ENCODE results near the gene MAMDC2.

MAMDC2 gene

DNA sequence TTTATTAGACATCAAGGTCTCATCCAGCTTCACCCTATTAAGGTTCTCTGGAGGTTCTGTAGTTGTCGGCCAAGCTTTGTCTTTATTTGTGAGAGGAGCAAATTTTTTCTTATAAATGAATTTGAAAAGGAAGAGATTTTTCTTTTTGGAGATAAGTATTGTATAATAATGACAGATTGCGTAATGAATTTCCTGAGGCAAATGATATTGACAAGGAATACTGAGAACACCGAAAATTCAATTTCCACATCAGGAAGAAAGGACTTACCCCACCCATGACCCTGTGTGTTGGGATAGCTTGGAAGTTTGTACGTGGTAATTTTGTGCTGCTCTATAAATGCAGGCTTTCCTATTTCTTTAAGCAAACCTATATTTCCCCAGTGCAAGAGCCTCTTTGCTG lies 53.5 kb downstream of the MAMDC2 start:
- no peak for DNase-seq (ENCODE audit: low read depth)
- H3K4me3 ChIP-seq (ENCODE audit: low read depth, low read length): no peak overlapping the region
- no peak for TF ChIP-seq MAX (IDR thresholded peaks at IDR 0.05; ENCODE audit: low read depth, low read length)
- TF ChIP-seq MYC (IDR thresholded peaks at IDR 0.05; ENCODE audit: low read depth, low read length): no peak
- TF ChIP-seq POLR2A (IDR thresholded peaks at IDR 0.05; ENCODE audit: extremely low read depth, insufficient read length): no peak
- TF ChIP-seq CTCF (IDR thresholded peaks at IDR 0.05; ENCODE audit: low read depth, low read length): no peak

DNA sequence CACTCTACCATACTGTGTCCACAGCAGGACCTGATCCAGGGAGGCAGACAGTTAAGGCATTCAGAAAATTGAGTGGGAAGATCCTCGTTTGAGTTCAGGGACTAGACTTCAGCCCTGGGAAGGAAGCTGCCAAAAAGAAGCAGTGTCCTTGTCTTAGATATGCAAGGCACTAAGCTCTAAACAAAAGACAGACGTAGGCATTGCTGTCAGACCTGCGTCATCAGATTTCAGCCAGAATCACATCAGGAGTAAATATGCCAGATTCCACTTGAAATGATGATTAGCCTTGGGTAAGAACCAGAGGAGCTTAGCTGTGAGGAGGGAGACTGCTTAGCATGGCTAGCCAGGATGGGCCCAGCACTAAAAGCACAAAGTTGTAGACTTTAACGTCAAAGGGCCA lies 56.7 kb downstream of the MAMDC2 start:
- DNase-seq (ENCODE audit: low read depth): no peak
- TF ChIP-seq MYC (IDR thresholded peaks at IDR 0.05; ENCODE audit: low read depth, low read length) (no peak), MAX (IDR thresholded peaks at IDR 0.05; ENCODE audit: low read depth, low read length) (no peak), CTCF (IDR thresholded peaks at IDR 0.05; ENCODE audit: low read depth, low read length) (no peak)
- H3K4me3 ChIP-seq (ENCODE audit: low read depth, low read length): no peak overlapping the region

- TF ChIP-seq MAX (IDR thresholded peaks at IDR 0.05; ENCODE audit: low read depth, low read length): no peak
- no peak for TF ChIP-seq MYC (IDR thresholded peaks at IDR 0.05; ENCODE audit: low read depth, low read length)
- no peak for TF ChIP-seq POLR2A (IDR thresholded peaks at IDR 0.05; ENCODE audit: extremely low read depth, insufficient read length)
- no peak for TF ChIP-seq CTCF (IDR thresholded peaks at IDR 0.05; ENCODE audit: low read depth, low read length)
- H3K4me3 ChIP-seq (ENCODE audit: low read depth, low read length): no peak overlapping the region
- no peak for DNase-seq (ENCODE audit: low read depth)
These were observed 57.6 kb downstream of the MAMDC2 start for GRCh38 chr9:70101265-70101664.

DNA sequence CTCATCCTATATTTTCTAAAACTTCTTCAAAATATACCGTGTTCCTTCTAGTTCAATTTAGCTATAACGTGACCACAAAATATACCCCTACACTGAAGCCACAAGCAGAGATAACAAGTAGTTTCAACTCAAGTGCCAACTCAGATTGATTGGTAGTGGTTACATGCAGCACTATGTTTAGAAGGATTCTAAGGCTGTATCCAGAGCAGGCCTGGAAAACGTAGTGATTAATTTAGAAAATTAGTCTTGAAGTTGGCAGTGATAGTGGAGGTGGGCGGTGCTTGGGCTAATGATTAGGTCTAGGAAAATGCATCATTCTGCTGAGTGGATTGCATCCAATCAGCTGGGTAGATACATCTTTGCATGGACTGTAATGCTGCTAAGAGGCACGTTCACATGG lies 61.5 kb downstream of the MAMDC2 start:
- no peak for DNase-seq (ENCODE audit: low read depth)
- no peak overlapping the region for H3K4me3 ChIP-seq (ENCODE audit: low read depth, low read length)
- no peak for TF ChIP-seq MAX (IDR thresholded peaks at IDR 0.05; ENCODE audit: low read depth, low read length)
- no peak for TF ChIP-seq CTCF (IDR thresholded peaks at IDR 0.05; ENCODE audit: low read depth, low read length)
- TF ChIP-seq POLR2A (IDR thresholded peaks at IDR 0.05; ENCODE audit: extremely low read depth, insufficient read length): no peak
- no peak for TF ChIP-seq MYC (IDR thresholded peaks at IDR 0.05; ENCODE audit: low read depth, low read length)

GRCh38 chr9:70106571-70106970 lies 62.9 kb downstream of the MAMDC2 start:
- H3K4me3 ChIP-seq (ENCODE audit: low read depth, low read length): no peak overlapping the region
- TF ChIP-seq MAX (IDR thresholded peaks at IDR 0.05; ENCODE audit: low read depth, low read length): no peak
- TF ChIP-seq POLR2A (IDR thresholded peaks at IDR 0.05; ENCODE audit: extremely low read depth, insufficient read length): no peak
- TF ChIP-seq MYC (IDR thresholded peaks at IDR 0.05; ENCODE audit: low read depth, low read length): no peak
- TF ChIP-seq CTCF (IDR thresholded peaks at IDR 0.05; ENCODE audit: low read depth, low read length): no peak
- no peak for DNase-seq (ENCODE audit: low read depth)

DNA sequence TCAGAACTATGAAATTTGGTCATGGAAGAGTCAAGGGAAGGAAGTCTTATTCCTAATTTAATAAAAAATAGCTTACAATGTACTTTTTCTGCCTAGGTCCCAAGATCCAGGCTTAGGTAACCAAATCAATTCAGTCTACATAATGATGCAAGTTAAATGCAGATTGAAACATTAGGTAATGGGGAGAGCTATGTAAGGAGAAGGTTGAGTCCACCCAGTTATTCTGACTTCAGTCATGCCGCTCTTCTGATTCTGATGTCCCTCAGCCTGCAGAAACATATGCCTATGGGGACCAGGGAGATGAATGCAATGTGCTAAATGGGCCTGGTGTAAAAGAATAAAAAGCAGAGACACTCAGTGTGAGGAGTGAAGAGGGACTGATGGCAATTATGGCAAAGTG lies 63.9 kb downstream of the MAMDC2 start:
- TF ChIP-seq CTCF (IDR thresholded peaks at IDR 0.05; ENCODE audit: low read depth, low read length) (no peak), MAX (IDR thresholded peaks at IDR 0.05; ENCODE audit: low read depth, low read length) (no peak), MYC (IDR thresholded peaks at IDR 0.05; ENCODE audit: low read depth, low read length) (no peak), POLR2A (IDR thresholded peaks at IDR 0.05; ENCODE audit: extremely low read depth, insufficient read length) (no peak)
- no peak for DNase-seq (ENCODE audit: low read depth)
- no peak overlapping the region for H3K4me3 ChIP-seq (ENCODE audit: low read depth, low read length)

Data from NB4 (cell line).